Erythroblast (primary cell): ENCODE data around the gene COPA.

Experiments
- GATA1 ChIP-seq: IDR thresholded peaks from 2 replicates; pipeline ENCODE4 v1.6.1; 2011; ENCODE audit warnings: low read depth, mild to moderate bottlenecking, control low read depth, low read length, moderate library complexity
- POLR2A ChIP-seq: IDR thresholded peaks from 2 replicates; pipeline ENCODE4 v1.6.1; 2011; ENCODE audit warnings: mild to moderate bottlenecking, low read length

DNA sequence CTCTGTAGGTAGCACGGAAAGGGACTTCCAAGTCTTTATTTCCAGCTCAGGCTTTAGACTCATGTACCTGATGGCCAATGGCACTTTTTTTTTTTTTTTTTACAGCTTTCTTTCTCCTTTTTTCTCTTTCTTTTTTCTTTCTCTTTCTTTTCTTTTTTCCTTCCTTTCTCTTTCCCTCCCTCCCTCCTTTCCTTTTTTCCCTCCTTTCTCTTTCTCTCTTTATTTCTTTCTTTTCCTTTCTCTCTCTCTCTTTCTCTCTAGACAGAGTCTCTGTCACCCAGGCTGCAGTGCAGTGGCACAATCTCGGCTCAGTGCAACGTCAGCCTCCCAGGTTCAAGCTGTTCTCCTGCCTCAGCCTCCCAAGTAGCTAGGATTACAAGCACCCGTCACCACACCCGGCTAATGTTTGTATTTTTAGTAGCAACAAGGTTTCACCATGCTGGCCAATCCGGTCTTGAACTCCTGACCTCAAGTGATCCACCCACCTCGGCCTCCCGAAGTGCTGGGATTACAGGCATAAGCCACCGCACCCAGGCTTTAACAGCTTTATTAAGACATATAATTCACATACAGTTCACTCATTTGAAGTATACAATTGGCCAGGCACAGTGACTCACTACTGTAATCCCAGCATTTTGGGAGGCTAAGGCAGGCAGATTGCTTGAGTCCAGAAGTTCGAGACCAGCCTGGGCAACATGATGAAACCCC lies 75.6 kb downstream of the COPA start:
- TF ChIP-seq POLR2A: no peak
- no peak for TF ChIP-seq GATA1
